Central memory CD8-positive, alpha-beta T cell (primary cell): ENCODE measurements around the gene NOTCH2.
A peak's percentile ranks its signal among the peaks of the same experiment; 100 is the strongest.

Experiments
- ATAC-seq: fragments of 150-1000 bp; cut with Tn5 transposase; replicated peaks from 2 replicates; pipeline ENCODE4 v1.10.0; 2022; ENCODE audit warnings: mild to moderate bottlenecking, moderate FRiP score, moderate number of reproducible peaks; ENCODE audit not compliant: poor library complexity, severe bottlenecking; ENCODE audit errors: extremely low read depth
- DNase-seq, 2 donors: peaks; one replicate each; pipeline ENCODE4 v3.0.0; 2021; ENCODE audit warnings: low spot score in 2 of 2
- H3K27ac Mint-ChIP-seq: one replicate; pipeline ENCODE4 v1.8.0; 2022; ENCODE audit warnings: low read depth, mild to moderate bottlenecking, moderate library complexity, mixed read lengths
- H3K27me3 Mint-ChIP-seq: one replicate; pipeline ENCODE4 v1.8.0; 2022; ENCODE audit warnings: mixed read lengths
- H3K36me3 Mint-ChIP-seq: one replicate; pipeline ENCODE4 v1.8.0; 2022; ENCODE audit warnings: mild to moderate bottlenecking, moderate library complexity, mixed read lengths; ENCODE audit not compliant: insufficient read depth
- H3K4me1 Mint-ChIP-seq: one replicate; pipeline ENCODE4 v1.8.0; 2022; ENCODE audit warnings: mixed read lengths
- H3K4me3 Mint-ChIP-seq: one replicate; pipeline ENCODE4 v1.8.0; 2022; ENCODE audit warnings: mild to moderate bottlenecking, moderate library complexity, mixed read lengths
- H3K9me3 Mint-ChIP-seq: one replicate; pipeline ENCODE4 v1.8.0; 2022; ENCODE audit warnings: mixed read lengths

Gene NOTCH2

DNA sequence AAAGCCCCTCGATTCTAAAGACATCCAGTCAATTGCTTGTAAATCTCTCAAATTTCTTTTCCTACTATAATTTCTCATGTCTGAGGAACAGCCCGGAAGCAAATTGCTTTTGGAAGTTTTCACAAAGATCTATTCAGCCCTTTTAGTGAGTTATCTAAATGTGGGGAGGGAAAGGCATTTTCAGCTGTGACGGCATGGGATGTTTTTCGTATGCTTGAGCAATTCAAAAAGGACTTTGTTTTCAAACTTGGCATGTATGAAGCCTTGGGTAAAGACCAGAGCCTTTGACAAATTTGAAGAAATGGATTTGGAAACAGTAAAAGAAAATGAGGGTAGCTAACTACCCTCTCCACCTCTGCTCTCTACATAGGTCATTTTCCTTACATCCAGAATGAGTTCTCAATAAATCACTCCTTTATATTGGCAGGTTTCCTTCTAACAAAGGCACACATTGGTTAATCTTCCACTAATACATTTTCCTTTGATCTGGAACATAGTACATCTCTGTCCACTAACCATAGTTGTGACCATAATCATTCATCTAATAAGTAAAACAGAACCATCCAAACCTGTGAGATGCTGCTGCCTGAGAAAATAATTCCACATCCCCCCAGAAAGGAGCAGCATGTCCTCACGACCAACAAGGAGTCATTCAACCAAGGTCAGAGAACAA lies 107.0 kb downstream of the NOTCH2 start:
- DNase-seq (no peak), ATAC-seq (no peak)
- Mint-ChIP-seq H3K4me1 (no peaks in the 10 kb centered on the region), H3K27me3 (no peaks in the 10 kb centered on the region), H3K4me3 (no peak overlapping the region), H3K27ac (no peak overlapping the region), H3K36me3 (peaks cover 24% of the 10 kb centered on the region), H3K9me3 (no peaks in the 10 kb centered on the region)

DNA sequence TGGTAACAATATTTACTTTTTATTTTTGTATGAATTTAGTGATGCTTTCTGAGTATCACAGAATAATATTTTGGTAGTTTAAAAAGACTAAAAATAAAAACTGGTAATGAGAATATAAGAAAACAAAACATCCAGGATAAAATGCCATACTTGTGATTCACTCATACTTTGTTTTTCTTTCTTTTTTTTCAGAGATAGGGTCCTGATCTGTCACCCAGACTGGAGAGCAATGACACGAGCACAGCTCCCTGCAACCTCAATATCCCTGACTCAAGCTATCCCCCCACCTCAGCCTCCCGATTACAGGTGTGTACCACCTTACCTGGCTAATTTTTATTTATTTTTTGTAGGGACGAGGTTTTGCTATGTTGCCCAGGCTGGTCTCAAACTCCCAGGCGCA lies 109.0 kb downstream of the NOTCH2 start:
- Mint-ChIP-seq H3K27ac (no peak overlapping the region), H3K27me3 (no peaks in the 10 kb centered on the region), H3K4me3 (no peak overlapping the region), H3K36me3 (peaks cover 12% of the 10 kb centered on the region), H3K9me3 (no peaks in the 10 kb centered on the region), H3K4me1 (no peaks in the 10 kb centered on the region)
- ATAC-seq: no peak
- DNase-seq: no peak

DNA sequence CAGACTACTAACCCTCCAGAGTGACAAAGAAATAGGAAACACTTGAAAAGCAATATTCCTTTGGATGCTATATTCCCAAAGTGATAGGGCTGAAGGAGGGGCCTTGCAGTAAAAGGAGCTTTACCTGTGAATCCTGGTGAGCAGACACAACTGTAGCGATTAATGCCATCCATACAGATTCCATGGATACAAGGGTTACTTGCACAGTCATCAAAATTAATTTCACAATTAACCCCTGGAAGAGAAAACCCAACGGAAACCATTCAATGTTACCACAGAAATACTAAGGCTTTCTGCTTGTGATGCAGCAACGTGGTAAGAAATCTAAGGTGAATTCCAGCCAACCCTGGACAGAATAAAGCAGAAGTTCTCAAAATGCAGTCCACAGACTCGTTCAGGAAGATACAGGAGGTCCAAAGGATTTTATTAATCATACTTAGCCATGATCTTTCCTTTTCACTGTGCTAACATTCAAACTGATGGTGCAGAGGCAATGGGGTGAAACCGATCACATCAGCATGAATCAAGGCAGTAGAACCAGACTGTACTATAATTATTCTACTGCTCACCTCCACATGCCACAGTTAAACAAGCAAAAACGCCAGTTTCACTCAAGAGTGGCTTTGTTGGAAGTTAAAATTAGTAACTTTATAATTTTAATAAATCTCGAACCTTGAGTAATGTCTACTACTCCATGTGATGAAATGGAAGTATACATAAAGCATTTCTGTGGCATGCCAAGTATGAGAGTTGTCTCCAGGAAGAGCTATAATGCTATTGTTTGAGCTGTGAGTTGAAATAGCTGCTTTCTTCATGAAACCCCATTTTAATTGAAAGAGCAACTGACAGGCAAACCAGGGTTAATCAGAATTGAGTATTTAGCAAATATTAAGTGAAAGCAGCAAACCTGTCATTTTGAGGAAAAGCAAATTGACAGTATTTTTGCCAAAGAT lies 109.9 kb downstream of the NOTCH2 start:
- ATAC-seq: no peak
- no peaks in the 10 kb centered on the region for H3K9me3 Mint-ChIP-seq
- no peak overlapping the region for H3K4me3 Mint-ChIP-seq
- DNase-seq: no peak
- H3K4me1 Mint-ChIP-seq: no peaks in the 10 kb centered on the region
- peaks cover 7% of the 10 kb centered on the region for H3K36me3 Mint-ChIP-seq
- H3K27ac Mint-ChIP-seq: no peak overlapping the region
- H3K27me3 Mint-ChIP-seq: no peaks in the 10 kb centered on the region

DNA sequence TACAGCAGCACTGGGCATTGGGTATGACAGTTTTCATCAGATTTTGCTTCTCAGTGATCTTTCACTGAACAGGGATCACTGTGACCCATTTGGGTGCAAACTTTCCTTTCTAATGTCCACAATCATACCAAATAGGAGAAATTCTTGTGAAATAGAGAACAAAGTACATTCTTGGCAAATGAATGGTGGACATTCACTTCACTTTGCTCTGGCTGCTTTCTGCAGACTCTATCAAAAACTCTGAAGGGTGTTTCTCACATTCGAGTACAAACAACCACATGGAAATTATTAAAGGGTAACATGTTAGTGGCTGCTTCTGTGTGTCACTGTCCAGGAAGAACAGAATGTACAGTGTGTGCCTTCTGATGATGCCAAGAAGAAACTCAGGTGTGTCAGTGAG lies 111.2 kb downstream of the NOTCH2 start:
- Mint-ChIP-seq H3K27me3 (no peaks in the 10 kb centered on the region), H3K9me3 (no peaks in the 10 kb centered on the region), H3K4me3 (no peak overlapping the region), H3K4me1 (no peaks in the 10 kb centered on the region), H3K36me3 (peaks cover 11% of the 10 kb centered on the region), H3K27ac (peak overlapping the region; percentile 5)
- ATAC-seq (no peak), DNase-seq (no peak)

DNA sequence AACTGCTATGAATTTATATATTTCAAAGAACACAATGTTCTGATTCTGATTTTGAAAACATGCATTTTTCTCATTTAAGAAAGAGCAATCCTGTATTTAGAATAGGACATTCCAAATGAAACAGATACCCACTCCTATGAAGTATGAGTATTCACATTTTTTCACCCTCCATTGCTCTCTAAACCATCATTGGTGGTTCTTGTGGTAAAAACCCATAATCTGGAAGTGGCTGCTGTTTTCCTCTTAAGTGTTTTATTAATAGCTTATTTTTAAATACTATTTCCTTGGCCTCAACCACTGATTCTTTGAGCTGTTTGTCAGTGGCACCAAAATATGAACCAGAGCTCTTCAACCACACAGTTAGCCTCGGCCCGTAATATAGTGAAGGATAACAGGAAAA lies 113.2 kb downstream of the NOTCH2 start:
- DNase-seq (no peak), ATAC-seq (no peak)
- Mint-ChIP-seq H3K9me3 (no peaks in the 10 kb centered on the region), H3K36me3 (peaks cover 18% of the 10 kb centered on the region), H3K4me1 (no peaks in the 10 kb centered on the region), H3K4me3 (no peak overlapping the region), H3K27me3 (no peaks in the 10 kb centered on the region), H3K27ac (peak overlapping the region; percentile 35)

DNA sequence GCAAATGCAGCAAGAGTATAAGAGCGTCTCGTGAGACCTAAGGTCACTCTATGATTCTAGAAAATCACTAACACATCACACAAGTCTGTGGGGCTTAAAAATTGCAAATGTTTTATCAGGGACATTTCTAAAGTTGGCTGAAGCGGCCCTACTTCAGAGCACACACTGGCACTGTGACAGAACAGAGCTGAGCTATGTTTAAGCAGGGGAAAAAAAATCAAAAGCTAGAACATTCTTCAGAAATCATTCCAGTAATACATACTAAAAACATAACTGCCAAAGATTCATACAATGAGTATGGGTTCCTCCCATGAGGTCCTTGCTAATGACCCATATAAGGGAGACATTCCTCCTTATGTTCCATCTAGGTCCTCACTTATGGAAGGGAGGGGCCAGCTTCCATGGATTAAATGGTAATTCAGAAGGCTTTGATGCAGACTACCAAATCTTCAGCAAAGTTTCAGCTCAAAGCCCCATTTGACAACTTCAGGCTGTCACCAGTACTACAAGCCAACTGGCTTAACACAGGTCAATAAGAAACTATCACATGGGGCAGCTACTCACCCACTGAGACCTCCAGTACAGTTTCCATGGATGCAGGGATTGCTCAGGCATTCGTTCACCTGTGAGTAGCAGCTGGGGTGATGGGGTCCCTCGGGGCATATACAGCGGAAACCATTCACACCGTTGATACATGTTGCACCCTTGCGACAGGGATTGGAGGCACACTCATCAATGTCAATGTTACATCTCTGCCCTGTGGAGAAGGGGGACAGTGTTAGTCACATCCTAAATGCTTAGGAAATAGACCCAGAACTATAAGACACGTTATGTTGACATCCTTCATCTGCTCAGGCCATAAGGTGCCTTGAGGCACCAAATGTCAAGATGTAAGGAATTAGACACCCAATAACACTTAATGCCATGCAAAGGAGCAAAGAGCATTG lies 114.7 kb downstream of the NOTCH2 start:
- Mint-ChIP-seq H3K4me1 (no peaks in the 10 kb centered on the region), H3K4me3 (no peak overlapping the region), H3K9me3 (no peaks in the 10 kb centered on the region), H3K27ac (no peak overlapping the region), H3K27me3 (no peaks in the 10 kb centered on the region), H3K36me3 (peaks cover 25% of the 10 kb centered on the region)
- ATAC-seq: no peak
- no peak for DNase-seq

DNA sequence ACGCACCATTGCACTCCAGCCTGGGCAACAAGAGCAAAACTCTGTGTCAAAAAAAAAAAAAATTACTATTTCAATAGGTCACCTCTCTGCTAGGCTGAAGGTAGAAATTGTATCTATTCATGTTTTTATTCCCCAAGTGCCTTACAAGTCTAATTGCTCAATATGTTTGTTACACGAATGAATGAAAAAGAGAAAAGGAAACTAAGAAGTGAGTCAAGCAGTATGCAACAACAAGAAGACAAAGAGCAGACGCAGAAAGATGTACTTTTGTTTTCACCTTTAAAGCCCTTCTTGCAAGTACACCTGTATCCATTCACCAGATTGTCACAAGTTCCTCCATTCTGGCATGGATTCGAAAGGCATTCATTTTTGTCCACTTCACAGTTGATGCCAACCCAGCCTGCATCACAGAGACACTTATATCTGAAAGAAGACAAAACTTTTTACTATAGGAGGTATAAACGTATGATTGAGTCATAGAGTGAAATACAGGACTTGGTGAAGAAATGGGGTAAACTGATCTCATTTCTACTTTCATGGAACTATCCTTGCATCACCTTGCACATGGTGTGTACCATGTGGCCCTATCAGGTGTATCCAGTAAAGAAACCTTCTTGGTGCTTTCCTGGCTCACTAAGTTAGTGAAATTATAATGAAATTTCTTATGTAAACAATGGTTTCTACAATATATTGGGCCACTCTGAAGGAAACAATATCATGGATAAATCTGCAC lies 116.0 kb downstream of the NOTCH2 start:
- ATAC-seq: no peak
- Mint-ChIP-seq H3K27ac (no peak overlapping the region), H3K4me3 (no peak overlapping the region), H3K4me1 (no peaks in the 10 kb centered on the region), H3K36me3 (peaks cover 31% of the 10 kb centered on the region), H3K27me3 (no peaks in the 10 kb centered on the region), H3K9me3 (no peaks in the 10 kb centered on the region)
- DNase-seq: no peak

DNA sequence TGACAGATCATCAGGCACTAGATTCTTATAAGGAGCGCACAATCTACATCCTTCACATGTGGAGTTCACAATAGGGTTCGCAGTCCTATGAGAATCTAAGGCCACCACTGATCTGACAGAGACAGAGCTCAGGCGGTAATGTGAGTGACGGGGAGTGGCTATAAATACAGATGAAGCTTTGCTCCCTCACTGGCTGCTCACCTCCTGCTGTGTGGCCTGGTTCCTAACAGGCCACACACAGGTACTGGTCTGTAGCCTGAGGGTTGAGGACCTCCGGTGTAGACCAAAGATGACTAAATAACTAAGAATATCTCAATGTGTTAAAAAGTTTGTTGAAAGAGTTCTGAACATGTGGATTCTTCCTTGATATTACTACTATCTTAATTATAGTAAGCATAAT lies 117.0 kb downstream of the NOTCH2 start:
- H3K9me3 Mint-ChIP-seq: no peaks in the 10 kb centered on the region
- H3K36me3 Mint-ChIP-seq: peaks cover 38% of the 10 kb centered on the region
- H3K27me3 Mint-ChIP-seq: no peaks in the 10 kb centered on the region
- DNase-seq (no peak), ATAC-seq (no peak)
- H3K4me3 Mint-ChIP-seq: no peak overlapping the region
- H3K27ac Mint-ChIP-seq: no peak overlapping the region
- H3K4me1 Mint-ChIP-seq: no peaks in the 10 kb centered on the region

DNA sequence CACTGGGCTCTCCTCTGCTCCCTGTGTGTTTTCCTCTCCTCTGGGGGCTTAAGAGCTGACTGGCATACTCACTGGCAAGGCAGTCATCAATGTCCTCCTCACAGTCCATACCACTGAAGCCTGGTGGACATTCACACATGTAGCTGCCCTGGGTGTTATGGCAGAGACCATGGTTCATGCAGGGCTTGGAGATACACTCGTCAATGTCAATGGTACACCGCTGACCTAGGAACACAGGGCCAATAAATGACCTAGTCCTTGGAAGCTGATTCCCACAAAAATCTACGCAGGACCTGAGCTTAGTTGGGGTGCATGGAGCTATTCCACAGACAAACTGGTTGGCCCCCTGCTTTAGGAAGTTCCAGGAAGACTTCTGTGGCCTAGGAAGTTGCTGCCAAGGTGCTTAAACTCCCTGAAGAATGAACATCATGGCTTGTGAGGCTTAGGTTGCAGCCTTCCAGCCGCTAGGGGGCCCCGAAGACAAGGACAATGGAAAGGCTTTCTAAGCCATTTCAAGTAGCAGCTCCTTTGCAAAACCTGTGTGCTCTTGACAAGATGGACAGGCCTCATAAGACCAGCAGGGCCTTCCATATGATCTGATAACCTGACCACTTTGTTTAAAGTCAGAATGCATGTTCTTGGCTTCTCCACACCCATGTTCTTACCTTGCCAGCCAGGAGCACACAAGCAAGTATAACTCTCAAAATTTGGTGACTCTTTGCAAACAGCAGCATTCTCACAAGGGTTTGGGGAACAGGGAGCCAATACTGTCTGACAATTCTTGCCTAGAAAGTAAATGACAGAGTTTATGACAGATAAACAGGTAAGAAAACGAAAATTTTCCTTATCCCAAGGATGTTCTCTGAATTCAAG lies 120.9 kb downstream of the NOTCH2 start:
- Mint-ChIP-seq H3K36me3 (peaks cover 35% of the 10 kb centered on the region), H3K4me1 (no peaks in the 10 kb centered on the region), H3K4me3 (no peak overlapping the region), H3K27me3 (no peaks in the 10 kb centered on the region), H3K27ac (no peak overlapping the region), H3K9me3 (no peaks in the 10 kb centered on the region)
- ATAC-seq (peak; percentile 73), DNase-seq (peak; percentile 31 to 38)

DNA sequence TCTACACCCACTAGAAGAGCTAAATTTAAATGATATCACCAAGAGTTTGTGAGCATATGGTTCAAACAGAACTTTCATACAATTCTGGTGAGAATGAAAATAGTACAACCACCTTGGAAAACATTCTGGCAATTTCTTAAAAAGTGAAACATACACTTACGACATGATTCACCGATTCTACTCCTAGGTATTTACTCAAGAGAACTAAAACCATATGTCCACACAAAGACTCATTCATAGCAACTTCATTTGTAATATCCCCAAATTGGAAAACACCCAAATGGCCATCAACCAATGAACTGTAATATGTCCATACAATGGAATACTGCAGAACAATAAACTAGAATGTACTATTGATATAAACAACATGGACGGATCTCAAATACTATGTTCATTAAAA lies 122.0 kb downstream of the NOTCH2 start:
- no peaks in the 10 kb centered on the region for H3K9me3 Mint-ChIP-seq
- no peak overlapping the region for H3K4me3 Mint-ChIP-seq
- no peaks in the 10 kb centered on the region for H3K27me3 Mint-ChIP-seq
- no peak overlapping the region for H3K27ac Mint-ChIP-seq
- DNase-seq (no peak), ATAC-seq (no peak)
- H3K4me1 Mint-ChIP-seq: no peaks in the 10 kb centered on the region
- peaks cover 30% of the 10 kb centered on the region for H3K36me3 Mint-ChIP-seq

DNA sequence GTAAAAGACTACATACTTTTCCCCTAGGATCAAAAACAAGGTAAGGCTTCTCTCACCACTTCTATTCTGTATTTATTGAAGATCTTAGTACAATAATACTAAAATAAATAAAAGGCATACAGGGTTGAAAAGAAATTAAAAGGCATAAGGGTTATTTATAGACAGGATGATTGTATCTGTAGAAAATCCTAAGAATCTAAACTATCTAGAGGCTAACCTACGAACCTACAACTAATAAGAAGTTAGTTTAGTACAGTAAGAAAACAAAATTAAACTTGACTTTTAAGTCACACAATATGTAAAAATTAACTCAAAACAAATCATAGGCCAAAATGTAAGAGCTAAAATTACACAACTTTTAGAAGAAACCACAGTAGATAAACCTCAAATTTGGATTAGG lies 122.7 kb downstream of the NOTCH2 start:
- Mint-ChIP-seq H3K4me3 (no peak overlapping the region), H3K36me3 (peaks cover 28% of the 10 kb centered on the region), H3K27ac (peak overlapping the region; percentile 35)

More for the DNA sequence above, 122.7 kb downstream of the NOTCH2 start:
- H3K27me3 Mint-ChIP-seq: no peaks in the 10 kb centered on the region
- no peaks in the 10 kb centered on the region for H3K4me1 Mint-ChIP-seq
- ATAC-seq: no peak
- no peaks in the 10 kb centered on the region for H3K9me3 Mint-ChIP-seq
- no peak for DNase-seq
